ENCODE data around the gene DYNLRB2.

GRCh38 chr16:80527297-80527696, 13.5 kb upstream of the DYNLRB2 start:
- no peak for TF ChIP-seq CTCF (IDR thresholded peaks at IDR 0.05)
- no peak for TF ChIP-seq POLR2A (IDR thresholded peaks at IDR 0.05)

Data from lower leg skin (tissue), 3 donors.